Mucosa of gallbladder (tissue), 1 donor: ENCODE results near the gene RPL36. TPM values are rescaled to one million over a fixed set of nuclear protein-coding genes. Genes with fewer than 3 reads are reported as not detected.
"Not testable (repeated sequence)": the region's sequence is repeated elsewhere in the genome, so short reads cannot be mapped to it uniquely, and the experiment has no call there.

Source experiments
- DNase-seq: peaks from one replicate; pipeline ENCODE4 v3.0.0-alpha.2; 2020; ENCODE audit warnings: low spot score
- total RNA-seq: library from RNA; stranded (reverse); gene quantifications from one replicate; pipeline ENCODE4 v1.2.1, GENCODE V29; 2021
- donor health status: DM: no; HTN: no; CAD: no.

The RPL36 gene
- total RNA-seq, 1 donor from 2014 or later: 609 TPM

DNA sequence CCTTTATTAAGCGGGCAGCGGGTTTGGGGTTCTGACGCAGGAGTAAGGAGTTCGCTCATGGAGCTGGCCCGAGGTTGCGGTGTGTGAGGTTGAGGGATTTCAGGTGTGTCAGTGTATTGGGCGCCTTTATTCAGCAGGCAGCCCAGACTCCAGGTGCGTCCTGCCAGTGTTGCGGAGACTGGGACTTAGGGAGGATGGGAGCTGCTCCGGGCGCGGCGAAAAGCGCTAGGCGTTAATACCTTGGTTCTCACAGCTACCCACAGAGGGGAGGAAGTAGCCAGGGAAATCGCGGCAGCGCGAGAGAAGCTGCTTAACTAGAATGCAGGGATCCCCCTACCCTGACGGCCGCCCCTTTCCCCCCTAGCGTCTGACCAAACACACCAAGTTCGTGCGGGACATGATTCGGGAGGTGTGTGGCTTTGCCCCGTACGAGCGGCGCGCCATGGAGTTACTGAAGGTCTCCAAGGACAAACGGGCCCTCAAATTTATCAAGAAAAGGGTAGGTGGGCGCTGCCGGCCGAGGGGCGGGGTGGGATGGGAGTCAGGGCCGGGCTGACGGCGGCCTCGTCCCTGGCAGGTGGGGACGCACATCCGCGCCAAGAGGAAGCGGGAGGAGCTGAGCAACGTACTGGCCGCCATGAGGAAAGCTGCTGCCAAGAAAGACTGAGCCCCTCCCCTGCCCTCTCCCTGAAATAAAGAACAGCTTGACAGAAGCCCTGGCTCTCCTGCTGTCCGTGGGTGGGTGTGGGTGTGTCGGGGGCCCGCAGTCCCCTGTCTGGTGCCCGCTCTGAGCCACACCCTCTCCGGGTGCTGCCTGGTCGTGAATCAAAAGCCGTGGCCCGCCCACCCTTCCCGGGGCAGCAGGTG lies 1.1 kb downstream of the RPL36 start:
- DNase-seq: no peak

DNA sequence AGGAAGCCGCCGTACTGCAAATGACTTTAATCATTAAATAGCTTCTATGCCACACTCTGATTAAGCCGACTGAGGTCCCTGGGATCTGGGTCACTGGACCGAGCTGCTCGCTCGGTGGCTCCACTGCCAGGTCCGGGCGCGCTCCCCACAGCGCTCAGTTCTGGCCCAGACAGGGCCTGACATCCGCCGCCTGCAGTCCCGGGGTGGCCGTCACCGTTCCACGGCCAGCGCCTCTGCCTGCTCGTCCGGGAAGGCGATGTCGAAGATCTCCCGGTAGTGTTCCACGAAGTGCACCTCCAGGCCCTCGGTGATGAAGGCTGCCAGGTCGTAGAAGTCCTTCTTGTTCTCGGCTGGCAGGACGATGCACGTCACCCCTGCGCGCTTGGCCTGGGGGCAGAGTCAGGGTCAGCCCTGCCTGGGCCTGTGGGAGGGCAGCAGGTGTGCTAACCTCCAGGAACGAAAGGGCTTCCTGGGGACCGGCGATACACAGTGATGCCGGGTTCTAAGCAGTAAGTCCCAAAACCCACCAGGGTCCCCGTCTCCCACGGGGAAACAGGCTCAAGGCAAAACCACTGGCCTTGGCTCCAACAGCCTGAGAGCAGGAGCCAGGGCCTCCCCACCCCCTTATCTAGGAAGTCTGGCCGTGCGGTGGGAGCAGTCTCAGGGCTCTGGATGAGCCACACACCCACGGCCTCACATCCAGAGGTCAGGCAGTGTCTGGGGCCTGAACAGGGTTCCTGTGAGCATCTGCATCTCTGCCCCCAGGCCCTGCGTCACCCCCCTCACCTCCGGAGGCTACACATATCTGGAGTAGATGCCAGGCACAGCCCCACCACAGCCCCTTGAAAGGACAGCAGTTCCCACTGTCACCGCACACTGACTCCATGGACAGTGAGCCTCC lies 2.0 kb downstream of the RPL36 start:
- no peak for DNase-seq

DNA sequence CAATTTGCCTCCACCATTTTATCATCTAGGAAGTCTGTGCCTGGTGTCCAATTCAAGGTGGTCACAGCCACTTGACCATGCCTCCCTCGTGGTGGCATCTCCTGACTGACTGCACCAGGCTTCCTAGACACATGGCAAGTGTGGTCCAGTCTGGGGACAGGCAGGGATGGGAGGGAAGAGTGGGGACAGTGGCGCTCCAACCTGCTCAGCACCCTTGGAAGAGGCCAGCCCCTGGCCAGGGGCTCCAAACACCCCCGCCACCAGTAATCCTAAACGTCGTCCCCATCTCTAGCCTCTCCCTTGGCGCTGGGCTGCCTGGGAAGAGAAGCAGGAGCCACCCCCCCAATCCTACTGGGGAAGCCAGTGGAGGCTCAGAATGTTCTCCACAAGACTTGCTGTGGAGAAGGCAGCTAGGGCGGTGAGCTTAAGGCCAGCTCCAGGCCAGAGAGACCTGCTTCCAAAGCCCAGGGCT lies 2.7 kb downstream of the RPL36 start:
- DNase-seq: no peak

DNA sequence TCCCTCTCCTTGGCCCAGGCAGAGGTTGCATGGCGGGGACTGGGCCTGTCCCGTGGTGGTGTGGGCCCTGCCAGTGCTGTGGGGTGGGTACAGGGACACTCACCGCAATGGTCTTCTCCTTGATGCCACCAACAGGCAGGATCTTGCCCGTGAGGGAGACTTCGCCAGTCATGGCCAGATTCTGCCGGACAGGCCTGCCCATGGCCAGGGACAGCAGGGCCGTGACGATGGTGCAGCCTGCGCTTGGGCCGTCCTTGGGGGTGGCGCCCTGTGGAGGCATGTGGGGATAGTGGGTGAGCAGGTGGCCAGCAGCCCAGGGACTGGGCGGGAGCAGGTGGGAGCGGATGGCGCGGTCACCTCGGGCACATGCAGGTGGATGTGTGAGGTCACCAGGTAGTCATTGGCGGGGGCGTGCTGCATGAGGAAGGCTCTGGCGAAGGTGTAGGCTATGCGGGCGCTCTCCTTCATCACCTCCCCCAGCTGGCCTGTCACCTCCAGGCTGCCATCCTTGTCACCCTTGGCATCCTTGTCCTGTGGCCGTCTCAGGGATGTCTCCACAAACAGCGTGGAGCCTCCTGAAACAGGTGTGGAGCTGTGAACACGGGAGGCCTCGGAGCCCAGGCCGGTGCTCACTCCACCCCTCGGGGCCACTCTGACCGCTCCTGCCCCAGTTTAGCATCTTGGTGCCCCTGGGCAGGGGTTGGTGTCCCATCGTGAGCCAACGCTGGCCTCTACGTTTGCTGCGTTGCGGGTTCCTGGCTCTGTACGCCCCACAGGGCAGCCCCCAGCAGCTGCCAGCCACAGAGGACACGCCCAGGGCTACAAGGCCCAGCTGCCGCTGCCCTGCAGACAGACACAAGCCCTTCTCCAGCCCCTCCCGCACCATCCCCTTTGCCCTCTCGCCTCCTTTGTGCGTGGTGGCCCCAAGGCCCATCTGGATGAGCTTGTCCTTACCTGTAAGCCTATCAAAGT lies 3.4 kb downstream of the RPL36 start:
- no peak for DNase-seq

DNA sequence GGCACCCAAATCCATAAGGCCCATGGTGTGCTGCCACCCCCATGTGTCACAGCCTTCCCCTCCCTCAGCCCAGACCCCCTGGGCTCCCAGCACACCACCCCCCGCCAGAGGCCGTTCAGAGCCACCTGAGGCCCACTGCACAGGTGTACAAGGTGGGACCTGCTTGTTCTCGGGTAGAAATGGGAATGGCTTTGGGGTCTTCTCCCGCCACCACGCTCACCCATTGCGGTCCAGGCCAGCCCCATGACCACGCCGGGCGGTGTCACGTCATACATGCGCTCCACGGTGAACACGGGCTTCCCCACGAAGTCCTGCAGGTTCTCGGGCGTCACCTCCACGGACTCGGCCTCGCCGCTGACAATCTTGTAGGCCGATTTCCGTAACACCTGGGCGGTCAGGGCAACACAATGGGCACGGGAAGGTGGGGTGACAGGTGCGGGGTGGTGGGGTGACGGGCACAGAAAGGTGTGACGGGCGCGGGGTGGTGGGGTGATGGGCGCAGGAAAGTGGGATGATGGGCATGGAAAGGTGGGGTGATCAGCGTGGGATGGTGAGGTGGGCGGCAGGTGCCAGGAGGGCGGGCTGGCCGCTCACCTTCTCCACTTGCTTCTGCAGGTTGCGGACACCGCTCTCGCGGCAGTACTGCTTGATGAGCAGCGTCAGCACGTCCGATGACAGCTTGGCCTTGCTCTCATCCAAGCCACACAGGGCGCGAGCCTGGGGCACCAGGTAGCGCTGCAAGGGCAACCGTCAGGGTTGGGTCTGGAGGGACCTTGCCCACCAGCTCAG lies 4.3 kb downstream of the RPL36 start:
- no peak for DNase-seq

DNA sequence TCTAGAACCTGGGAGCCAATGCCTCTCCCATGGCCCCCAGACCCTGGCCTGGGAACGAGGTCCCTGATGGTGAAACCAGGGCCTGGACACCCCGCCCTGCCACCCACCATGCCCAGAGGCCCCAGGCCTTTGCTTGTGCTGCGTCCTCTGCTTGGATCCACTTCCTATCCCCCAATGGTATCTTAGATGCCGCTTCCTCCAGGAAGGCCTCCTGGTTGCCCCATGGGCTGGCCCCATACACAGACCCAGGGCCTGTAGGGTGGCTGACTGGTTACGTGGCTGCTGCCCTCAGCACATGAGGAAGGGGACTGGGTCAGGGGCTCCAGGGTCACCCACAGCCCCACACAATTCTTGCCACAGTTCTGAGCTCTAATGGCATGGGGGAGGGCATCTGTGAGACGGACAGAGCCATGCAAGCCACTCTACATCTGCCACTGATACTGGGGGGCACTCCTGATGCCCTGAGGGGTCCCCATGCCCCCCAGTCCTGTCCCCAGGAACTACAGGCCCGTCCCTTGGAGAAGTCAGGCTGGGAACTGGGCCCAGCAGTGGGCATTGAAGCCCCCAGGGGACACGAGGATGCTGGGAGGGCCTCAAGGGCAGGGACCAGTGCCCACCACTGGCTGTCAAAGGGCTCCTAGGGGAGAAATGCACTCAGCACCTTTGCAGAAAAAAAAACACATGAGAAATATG lies 5.0 kb downstream of the RPL36 start:
- no peak for DNase-seq

DNA sequence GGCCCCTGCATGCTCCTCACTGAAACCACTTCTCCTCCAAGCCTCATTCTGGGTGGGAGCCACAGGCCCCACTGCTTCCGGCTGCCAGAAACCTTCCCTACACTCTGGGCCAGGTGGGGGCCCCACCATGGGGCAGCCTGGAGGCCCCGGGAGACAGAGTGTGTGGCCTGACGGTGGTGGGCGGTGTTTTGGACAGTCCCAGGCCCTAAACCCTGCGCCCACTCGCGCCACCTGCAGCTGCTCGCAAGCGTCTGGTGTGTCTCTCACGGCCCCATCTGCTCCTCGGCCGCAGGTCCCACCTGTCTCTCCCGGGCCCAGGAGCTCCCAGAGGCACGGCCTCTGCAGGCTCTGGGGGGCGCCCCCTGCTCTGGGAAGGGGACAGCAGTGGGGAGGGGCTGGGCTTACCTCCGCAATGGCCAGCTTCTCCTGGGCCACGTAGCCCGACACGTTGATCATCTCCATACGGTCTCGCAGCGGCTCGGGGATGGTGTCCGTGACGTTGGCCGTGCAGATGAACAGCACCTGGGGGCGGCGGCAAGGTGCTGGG lies 5.6 kb downstream of the RPL36 start:
- no peak for DNase-seq

DNA sequence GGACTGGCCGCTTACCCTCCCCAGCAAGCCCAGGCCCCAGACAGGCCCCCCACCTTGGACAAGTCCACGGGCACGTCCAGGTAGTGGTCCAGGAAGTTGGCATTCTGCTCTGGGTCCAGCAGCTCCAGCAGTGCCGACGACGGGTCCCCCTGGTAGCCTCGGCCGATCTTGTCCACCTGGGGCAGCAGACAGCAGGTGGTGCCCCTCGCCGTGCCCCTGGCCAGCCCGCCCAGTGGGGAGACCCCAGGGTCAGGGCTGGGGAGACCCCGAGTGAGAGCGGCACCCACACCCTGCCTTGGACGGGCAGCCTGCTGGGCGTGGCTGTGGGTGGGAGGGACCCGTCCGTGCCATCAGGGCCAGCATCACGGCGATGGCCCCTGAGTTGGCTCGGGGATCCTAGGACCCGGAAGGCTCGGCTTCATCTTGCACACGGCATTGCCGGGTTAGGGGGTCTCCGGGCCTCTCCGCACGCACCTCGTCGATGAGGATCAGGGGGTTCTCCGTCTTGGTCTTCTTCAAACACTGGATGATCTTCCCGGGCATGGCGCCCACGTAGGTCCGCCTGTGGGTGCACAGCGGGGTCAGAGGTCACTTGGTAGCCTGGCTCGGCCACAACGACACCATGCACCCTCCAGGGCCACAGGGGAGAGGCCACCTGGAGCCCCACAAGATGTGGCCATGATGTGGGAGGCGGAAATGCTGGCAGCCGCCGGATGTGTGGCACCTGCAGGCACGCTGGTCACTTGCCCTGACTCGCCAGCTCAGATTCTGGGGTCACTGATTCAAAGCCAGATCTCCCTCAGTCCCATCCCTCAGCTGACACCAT lies 6.3 kb downstream of the RPL36 start:
- no peak for DNase-seq

DNA sequence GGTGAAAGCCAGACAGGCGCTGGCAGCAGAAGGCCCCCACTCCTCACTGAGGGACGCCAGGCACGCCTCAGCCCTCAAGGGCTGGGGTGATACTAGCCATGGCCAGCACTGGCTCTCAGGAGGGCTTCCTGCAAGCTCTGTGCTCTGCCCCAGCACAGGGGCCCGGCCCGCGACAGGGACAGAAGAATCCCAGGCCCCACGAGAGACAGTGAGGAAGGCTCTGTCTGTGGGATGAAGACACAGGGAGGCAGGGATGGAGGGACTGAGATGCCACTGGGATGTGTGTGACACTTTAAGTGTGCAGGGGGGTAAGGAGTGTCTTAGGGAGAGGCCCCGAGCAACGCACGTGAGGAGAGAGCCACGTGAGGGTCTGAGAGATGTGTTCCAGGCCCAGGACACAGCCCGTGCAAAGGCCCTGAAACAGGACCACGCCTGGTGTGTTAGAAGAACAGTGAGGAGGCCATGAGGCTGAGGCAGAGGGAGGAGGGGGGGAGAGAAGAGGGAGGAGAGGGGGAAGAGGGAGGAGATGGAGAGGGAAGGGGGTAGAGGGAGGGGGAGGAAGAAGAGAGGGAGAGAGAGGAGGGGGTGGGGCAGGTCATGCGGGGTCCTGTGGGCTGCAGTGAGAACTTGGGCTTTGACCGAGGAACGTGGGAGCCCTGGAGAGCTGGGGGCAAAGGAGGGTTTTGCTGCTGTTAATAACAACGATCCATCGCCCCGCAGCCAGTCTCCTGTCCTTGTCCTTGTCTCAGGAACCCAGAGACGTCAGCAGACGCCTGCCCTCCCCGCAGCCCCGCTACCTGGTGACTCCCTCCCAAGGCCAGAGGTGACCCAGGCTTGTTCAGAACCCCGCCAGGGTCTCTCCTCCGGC lies 7.2 kb downstream of the RPL36 start:
- no peak for DNase-seq

DNA sequence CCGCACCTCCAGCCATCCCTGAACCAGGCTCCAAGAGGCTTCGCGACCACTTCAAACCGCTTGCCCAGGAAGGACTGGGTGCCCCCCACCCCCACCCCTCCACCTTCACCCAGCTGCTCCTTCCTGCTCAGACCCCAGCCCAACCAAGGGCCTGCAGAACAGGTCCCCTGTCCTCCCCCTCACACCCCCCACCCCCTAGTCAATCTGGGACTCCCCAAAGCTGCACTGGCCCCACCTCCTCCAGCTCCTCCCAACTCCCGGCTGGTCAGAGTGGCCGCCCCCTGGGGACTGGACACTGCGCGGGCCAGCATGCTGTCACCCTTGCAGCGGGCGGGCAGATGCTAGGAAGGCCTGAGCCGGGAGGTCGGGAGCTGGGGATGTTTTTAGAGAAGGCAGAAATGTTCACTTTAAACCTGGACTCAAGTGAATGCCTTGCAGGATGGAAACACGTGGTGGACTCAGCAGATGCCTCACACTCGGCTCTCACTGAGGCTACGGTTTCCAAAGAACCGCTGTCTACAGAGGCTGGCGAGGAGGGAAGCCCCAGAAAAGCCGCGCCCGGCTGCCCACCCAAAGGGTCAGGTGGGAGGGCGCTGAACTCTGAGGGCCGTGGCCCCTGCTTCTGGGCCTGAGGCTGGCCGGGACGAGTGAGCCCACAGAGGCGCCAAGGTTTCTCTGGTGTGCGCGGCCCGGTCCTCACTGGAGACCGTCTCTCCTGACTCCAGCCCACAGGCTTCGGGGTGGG lies 8.0 kb downstream of the RPL36 start:
- DNase-seq: no peak

DNA sequence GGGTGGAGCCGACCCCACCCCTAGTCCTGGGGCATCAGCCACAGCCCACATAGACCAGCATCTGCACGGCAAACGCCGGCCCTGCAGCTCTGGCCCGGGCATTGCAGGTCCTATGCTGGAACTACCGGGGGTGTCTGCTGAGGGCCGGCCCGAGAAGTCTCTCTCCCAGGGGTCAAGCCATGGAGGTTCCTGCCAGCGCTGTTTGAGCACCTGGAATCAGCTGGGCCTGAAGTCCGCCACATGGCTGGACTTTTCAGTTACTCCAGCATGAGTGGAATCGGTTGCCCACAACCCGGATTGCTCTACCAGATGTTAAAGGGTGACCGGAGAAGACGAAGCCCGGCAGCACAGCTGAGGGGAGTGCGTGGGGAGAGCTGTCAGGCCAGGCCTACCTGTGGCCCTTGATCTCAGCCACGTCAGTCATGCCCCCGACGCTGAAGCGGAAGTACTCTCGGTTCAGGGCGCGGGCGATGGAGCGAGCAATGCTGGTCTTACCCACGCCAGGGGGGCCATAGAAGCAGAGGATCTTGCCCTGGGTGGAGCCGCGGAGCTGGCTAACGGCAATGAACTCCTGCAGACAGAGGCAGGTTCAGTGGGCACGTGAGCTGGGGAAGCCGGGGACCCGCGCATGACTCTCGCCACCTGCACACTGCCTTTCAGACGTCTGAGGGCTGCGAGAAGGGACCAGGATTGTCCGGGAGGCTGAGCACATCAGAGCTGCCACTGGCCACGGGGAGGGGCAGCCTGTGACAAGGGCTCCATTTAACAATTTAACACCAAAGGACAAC lies 8.7 kb downstream of the RPL36 start:
- DNase-seq: no peak

DNA sequence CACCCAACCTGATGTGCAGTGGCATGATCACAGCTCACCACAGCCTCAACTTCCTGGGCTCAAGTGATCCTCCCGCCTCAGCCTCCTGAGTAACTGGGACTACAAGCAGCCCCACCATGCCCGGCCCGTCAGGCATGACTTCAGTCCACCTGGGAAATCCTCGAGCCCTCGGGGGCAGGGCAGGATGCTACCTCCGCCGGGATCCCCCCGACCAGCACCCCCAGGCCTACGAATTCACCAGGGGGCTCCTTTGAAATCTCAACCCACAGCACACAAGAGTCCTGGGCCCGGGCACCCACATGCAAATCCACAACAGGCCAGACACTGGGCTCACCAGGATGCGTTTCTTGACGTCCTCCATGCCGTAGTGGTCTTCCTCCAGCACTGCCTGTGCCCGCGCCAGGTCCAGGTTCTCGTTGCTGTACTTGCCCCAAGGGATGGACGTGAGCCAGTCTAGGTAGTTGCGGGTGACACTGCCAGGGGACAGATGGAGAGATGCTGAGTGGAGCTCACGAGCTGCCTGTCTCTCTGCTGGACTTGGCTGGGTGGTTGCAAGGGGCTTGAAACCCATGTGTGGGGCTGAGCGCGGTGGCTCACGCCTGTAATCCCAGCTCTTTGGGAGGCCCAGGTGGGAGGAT lies 10.5 kb downstream of the RPL36 start:
- no peak for DNase-seq

DNA sequence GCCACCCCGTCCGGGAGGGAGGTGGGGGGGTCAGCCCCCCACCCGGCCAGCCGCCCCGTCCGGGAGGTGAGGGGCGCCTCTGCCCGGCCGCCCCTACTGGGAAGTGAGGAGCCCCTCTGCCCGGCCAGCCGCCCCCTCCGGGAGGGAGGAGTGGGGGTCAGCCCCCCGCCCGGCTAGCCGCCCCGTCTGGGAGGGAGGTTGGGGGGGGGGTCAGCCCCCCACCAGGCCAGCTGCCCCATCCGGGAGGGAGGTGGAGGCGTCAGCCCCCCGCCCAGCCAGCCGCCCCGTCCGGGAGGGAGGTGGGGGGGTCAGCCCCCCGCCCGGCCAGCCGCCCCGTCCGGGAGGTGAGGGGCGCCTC lies 11.9 kb downstream of the RPL36 start:
- DNase-seq: not testable (repeated sequence)

DNA sequence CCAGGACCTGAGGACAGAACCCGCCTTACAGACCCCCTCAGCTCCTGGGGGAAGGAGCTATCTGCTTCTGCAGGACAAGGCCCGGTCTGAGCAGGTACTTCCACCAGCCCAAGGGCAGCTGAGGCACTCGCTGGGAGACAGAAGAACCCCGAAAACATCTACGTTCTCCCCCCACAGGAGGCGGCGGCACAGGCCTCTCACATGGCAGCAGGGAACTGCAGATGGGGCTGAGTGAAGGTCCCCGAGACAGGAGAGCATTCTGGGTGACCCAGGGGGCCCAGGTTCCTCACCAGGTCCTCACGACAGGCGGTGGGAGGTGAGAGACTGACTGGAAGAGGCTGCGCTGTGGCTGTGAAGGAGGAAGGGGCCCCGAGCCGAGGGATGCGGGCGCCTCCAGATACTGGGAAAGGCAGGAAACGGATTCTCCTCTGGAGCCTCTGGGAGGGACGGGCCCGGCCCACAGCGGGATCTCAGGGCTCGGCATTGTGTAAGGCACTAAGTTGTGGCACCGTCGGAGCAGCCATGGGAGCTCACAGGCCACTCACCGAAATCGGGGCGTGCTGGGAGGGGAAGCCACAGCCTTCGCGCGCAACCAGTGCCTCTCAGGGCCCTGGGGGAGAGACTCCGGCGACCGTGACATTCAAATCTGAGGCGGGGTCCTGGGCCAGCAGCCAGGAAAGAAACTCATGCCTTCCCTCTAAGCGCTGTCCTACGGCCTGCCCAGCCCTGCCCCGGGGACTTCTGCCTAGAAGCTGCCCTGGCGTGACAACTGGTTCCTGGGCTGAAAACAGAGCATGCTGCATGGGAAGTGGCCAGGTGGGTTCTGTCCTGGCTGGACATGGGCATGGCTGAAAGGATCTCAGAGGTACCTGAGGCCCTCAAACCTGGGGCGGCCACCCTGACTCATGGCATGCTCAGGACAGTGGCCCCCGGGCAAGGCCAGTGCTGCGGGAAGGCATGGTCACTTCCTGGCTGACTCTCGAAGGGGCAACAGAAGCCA lies 14.0 kb downstream of the RPL36 start:
- DNase-seq: no peak

DNA sequence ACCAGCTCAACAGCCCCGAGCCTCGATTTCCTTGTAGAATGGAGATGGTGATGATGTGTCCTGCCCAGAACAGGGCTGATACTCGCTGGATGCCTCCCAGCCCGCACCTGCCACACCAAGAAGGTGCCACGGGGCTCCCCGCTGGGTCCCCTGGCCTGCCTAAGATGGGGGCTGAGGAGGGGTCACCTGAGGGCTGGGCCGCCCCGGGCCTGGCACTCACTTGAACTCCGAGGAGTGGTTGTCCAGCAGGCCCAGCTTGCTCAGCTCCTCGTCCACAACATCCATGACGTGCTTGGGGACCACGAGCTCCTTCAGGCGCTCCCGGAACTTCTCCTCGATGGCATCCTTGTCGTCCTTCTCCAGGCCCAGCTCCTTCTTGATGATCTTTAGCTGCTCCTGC lies 15.5 kb downstream of the RPL36 start:
- no peak for DNase-seq
